NB4 (cell line): ENCODE measurements around the gene ENHO.

Experiments
- DNase-seq: peaks from one replicate; pipeline ENCODE4 v3.0.0; 2010; ENCODE audit warnings: low read depth
- H3K4me3 ChIP-seq: one replicate; pipeline ENCODE4 v1.5.1; 2011; ENCODE audit warnings: mild to moderate bottlenecking, low read depth, low read length, moderate library complexity
- MYC ChIP-seq: IDR thresholded peaks from 2 replicates; pipeline ENCODE4 v1.6.1; 2011; ENCODE audit warnings: low read depth, low read length
- POLR2A ChIP-seq: IDR thresholded peaks from 2 replicates; pipeline ENCODE4 v1.6.1; 2011; ENCODE audit warnings: mild to moderate bottlenecking; ENCODE audit not compliant: insufficient read length; ENCODE audit errors: extremely low read depth
- TF ChIP-seq, protein P1 (sequence below): IDR thresholded peaks from 2 replicates; pipeline ENCODE4 v1.6.1; 2011; ENCODE audit warnings: low read depth, low read length
- TF ChIP-seq, protein P2 (sequence below): IDR thresholded peaks from one replicate; pipeline ENCODE4 v1.5.1; 2012; ENCODE audit warnings: low read depth, low read length

The ENHO gene

DNA sequence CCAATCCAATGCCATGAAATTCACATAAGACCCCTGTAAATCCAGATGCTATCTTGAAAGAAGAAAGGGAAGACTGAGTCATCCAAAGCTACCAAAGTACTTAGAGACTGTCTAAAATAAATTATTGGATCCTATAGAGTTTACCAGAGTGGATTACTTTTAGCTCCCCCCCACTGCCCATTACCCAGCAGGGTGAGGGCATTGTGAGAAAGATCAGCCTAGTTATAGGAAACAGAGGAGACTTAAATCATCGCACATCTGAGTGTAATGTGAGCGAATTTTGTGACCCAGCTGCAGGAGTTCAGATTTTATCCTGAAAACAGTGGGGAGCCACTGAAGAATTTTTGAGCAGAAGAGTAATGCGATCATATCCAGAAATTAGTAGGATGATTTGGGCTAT, 1.6 kb upstream of the ENHO start:
- DNase-seq = no peak
- TF ChIP-seq, protein P1, sequence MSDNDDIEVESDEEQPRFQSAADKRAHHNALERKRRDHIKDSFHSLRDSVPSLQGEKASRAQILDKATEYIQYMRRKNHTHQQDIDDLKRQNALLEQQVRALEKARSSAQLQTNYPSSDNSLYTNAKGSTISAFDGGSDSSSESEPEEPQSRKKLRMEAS = no peak
- no peak for TF ChIP-seq MYC
- TF ChIP-seq, protein P2, sequence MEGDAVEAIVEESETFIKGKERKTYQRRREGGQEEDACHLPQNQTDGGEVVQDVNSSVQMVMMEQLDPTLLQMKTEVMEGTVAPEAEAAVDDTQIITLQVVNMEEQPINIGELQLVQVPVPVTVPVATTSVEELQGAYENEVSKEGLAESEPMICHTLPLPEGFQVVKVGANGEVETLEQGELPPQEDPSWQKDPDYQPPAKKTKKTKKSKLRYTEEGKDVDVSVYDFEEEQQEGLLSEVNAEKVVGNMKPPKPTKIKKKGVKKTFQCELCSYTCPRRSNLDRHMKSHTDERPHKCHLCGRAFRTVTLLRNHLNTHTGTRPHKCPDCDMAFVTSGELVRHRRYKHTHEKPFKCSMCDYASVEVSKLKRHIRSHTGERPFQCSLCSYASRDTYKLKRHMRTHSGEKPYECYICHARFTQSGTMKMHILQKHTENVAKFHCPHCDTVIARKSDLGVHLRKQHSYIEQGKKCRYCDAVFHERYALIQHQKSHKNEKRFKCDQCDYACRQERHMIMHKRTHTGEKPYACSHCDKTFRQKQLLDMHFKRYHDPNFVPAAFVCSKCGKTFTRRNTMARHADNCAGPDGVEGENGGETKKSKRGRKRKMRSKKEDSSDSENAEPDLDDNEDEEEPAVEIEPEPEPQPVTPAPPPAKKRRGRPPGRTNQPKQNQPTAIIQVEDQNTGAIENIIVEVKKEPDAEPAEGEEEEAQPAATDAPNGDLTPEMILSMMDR = no peak
- no peak for TF ChIP-seq POLR2A

DNA sequence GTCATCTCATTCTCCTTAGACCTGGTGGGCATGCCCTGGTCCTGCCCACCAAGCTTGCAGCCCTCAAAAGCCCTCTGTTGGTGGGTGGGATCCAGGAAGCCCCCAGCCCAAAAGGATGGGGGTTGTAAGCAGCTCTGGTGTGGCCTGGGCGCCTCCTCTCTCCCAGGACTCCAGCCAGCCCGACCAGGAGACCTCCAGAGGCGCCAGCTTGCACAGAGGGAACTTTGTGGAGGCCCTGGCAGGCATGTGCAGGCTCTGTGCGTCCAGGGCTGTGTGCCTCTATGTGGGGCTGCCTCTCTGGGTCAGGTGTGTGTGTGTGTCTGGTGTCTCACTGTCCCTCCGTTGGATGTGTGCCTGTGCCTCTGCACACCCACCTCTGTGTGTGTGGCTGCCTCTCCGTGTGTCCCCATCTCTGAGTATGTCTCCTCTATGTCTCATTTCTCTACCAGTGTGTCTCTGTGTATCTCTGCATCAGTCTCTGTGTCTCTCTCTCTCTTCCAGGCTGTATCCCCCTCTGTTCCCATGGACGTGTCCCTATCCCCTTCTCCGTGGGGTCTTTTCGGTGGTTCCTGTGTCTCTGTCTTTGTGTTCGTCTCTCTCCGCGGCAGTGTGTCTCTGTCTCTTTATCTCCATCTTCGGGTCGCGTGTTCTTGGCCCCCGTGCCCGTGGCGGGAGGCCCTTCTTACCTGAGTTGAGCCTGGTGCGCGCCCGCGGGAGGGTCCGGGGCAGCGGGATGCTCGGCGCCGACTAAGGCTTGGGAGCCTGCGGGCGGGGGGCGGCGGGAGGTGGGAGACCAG, 501 bp downstream of the ENHO start:
- DNase-seq = peak; percentile 35
- H3K4me3 ChIP-seq = no peak overlapping the region
- TF ChIP-seq POLR2A (no peak), MYC (no peak)
- TF ChIP-seq, protein P2 = no peak
- TF ChIP-seq, protein P1 = no peak

More for the DNA sequence above, 1.6 kb upstream of the ENHO start:
- no peak overlapping the region for H3K4me3 ChIP-seq

DNA sequence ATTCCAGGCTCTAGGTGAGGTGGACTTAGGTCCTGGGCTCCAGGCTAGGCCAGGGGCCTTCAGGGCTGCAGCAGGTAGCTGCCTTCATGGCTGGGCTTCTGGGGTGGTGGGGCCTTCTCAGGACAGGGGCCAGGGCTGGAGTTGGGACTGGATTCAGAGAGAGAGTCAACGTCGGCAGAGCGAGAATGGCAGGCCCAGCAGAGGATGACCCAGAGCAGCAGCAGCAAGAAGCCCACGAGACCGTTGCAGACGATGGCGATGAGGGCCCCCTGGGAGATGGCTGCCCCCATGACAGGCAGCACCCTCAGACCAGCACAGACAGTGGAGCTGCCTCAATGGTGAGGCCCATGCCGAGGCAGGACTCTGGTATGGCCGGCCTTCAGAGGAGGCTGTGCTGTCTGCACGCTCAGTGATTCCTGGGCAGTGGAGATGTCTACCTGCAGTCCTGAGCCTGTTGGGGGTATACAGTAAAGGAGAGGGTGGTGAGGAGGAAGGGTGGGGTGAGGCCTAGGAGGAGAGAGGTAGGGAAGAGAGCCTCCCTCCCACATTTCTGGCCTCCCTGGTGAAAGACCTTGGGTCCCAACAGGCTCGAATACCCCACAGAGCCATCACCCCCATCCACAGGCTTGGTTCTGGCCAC, 1.3 kb downstream of the ENHO start:
- DNase-seq = no peak
- H3K4me3 ChIP-seq = no peak overlapping the region
- TF ChIP-seq MYC (no peak), POLR2A (no peak)
- TF ChIP-seq, protein P2 = no peak
- TF ChIP-seq, protein P1 = no peak

DNA sequence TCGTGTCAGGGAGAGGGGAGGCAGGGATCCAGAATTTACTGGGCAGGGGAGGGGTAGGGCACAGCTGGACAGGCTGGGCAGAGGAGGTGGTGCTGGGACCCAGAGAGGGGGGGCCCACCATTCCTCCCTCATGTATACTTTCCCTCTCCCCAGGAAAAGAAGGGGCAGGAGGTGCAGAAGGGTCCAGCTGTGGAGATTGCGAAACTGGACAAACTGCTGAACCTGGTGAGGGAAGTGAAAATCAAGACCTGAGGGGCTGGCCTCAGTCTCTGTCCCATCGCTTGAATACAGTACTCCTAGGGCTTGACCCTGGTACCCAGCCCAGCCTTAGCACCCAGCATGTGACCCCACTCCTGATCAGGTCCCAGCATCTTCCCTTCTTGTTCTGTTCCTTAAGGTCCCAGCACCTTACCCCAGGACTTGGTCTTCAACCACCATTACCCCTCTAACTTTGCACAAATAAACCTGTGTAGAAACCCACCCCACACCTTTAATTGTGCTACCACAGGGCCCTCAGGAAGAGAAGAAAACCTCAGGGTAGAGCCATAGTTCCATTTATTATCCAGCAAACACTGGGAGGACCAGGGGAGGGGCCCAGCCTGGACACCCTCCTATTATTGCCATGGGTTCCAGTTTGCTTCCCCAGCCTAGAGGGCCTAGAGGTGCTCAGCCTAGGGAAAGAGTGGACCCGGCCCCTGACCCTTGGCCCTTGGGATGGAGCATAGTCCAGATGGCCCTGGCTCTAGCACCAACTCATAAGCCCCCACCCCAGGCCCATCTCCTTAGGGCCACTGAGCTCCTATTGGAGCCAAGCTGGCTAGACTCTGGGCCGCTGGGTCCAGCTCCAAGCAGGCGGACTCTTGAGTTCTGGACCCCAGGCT, 2.0 kb downstream of the ENHO start:
- DNase-seq = peak; percentile 48
- H3K4me3 ChIP-seq = no peak overlapping the region
- TF ChIP-seq, protein P2 = no peak
- TF ChIP-seq, protein P1 = no peak
- TF ChIP-seq MYC (no peak), POLR2A (no peak)

DNA sequence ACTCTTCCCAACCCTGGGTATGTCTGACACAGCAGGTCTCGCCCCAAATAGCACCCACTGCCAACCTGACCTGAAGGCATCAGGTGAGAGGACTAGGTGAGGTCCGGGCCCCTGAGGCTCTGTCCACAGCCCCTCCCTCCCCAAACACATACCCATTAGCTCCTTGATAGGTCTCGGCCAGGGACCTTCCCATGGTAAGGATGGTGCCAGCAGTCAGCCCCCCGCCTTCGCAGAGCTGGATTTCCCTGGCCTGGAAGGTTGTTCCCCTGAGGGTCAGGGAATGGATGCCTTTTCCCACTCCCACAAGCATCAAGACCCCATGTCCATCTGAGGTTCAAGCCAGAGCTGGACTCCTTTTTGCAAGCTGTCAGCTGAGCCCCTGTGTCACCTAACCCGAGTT, 2.7 kb downstream of the ENHO start:
- H3K4me3 ChIP-seq = no peak overlapping the region
- TF ChIP-seq, protein P1 = no peak
- TF ChIP-seq, protein P2 = no peak
- TF ChIP-seq MYC = no peak
- TF ChIP-seq POLR2A = no peak

More for the DNA sequence above, 2.7 kb downstream of the ENHO start:
- no peak for DNase-seq
